ENCODE results near the gene SPRR2G.
"Not testable (repeated sequence)": the region's sequence is repeated elsewhere in the genome, so short reads cannot be mapped to it uniquely, and the experiment has no call there.

Gene SPRR2G

GRCh38 chr1:153112454-153112853 is 38.2 kb downstream of the SPRR2G start:
- not testable (repeated sequence) for DNase-seq

GRCh38 chr1:153100245-153100644 is 50.4 kb downstream of the SPRR2G start:
- DNase-seq, result no peak

Data from hematopoietic multipotent progenitor cell treated with erythropoietin and hydrocortisone succinate and interleukin-3 and kit ligand, for 6 days (in vitro differentiated cells).